OCI-LY7 (cell line): ENCODE data around the gene AGMAT.

Experiments used
- EZH2phosphoT487 ChIP-seq: fragments of 200-600 bp; sonication (generic); IDR thresholded peaks from 2 replicates; pipeline ENCODE4 v1.6.1; 2018; ENCODE audit warnings: low read depth, borderline replicate concordance, mild to moderate bottlenecking, mixed run types, antibody characterized with exemption, low read length, moderate library complexity, mixed read lengths
- TF ChIP-seq, protein P1 (sequence below): fragments of 200-600 bp; sonication (generic); conservative IDR thresholded peaks from 2 replicates; pipeline ENCODE4 v1.5.1; 2014; ENCODE audit warnings: mild to moderate bottlenecking, antibody characterized with exemption, low read length, moderate library complexity, mixed read lengths

DNA sequence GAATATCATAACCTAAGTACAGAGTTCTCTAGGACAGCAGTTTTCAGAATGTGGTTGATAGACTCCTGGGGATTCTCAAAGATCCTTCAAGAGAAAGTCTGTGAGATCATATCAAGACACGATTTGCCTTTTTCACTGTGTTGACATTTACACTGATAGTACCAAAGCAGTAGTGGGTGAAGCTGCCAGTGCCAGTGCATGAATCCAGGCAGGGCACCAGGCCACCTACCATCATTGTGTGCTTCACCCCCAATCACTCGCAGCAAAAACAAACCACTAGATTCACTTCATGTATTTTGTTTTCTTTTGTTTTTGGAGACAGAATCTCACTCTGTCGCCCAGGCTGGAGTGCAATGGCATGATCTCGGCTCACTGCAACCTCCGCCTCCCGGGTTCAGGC is 34.3 kb downstream of the AGMAT start:
- TF ChIP-seq, protein P1, sequence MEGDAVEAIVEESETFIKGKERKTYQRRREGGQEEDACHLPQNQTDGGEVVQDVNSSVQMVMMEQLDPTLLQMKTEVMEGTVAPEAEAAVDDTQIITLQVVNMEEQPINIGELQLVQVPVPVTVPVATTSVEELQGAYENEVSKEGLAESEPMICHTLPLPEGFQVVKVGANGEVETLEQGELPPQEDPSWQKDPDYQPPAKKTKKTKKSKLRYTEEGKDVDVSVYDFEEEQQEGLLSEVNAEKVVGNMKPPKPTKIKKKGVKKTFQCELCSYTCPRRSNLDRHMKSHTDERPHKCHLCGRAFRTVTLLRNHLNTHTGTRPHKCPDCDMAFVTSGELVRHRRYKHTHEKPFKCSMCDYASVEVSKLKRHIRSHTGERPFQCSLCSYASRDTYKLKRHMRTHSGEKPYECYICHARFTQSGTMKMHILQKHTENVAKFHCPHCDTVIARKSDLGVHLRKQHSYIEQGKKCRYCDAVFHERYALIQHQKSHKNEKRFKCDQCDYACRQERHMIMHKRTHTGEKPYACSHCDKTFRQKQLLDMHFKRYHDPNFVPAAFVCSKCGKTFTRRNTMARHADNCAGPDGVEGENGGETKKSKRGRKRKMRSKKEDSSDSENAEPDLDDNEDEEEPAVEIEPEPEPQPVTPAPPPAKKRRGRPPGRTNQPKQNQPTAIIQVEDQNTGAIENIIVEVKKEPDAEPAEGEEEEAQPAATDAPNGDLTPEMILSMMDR, result no peak
- no peak for TF ChIP-seq EZH2phosphoT487
